ENCODE measurements around the gene TMEM119.
"Not testable (repeated sequence)": the region's sequence is repeated elsewhere in the genome, so short reads cannot be mapped to it uniquely, and the experiment has no call there.

Gene TMEM119

DNA sequence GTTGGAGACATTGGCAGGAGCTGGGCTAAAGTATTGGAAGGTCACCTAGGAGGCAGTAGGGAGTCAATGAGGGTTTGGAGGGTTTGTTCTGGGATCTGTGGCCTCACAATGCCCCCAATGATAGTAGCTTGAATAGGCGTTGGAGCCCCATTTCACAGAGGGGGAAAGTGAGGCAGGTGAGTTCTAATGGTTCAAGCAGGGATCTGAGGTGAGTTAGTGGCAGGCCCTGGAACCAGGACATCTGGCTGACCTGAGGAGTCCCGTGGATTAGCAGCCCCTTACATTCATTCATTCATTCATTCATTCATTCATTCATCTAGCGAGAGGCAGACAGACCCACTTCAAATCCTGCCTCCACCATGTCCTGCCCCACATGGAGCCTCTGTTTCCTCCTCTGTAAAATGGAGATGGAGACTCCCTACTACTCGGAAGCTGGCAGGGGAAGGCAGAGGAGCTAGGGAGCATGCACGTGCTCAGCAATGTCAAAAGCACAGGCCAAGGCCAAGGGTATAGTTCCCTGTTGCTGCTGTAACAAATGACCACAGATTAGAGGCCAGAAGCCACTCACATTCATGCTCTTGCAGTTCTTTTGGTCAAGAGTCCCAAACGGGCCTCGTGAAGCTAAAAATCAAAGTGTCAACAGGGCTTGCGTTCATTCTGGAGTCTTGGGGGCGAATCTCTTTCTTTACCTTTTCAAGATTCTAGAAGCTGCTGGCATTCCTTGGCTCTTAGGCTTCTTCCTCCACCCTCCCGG, 2.2 kb upstream of the TMEM119 start:
- no peak for DNase-seq

DNA sequence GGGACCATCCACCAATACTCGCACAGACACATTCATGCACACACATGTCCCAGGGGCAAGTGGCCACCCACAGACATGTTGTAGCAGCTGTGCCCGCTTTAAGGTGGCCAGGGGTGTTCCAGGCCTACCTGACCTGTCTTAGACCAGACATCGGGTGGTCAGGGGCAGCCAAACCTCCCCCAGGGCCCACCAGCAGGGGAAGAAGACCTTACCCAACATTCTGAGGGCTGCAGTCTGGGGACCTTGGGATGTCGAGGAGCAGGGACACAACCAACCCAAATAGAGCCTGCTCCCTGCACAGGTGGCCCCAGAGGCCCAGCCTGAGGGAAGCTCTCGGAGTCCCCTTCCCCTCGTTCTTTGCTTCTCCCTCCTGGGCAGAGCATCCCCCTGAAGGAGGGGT, 1.7 kb upstream of the TMEM119 start:
- DNase-seq: no peak

- no peak for DNase-seq
Observed at GRCh38 chr12:108598553-108599250, 818 bp upstream of the TMEM119 start.

DNA sequence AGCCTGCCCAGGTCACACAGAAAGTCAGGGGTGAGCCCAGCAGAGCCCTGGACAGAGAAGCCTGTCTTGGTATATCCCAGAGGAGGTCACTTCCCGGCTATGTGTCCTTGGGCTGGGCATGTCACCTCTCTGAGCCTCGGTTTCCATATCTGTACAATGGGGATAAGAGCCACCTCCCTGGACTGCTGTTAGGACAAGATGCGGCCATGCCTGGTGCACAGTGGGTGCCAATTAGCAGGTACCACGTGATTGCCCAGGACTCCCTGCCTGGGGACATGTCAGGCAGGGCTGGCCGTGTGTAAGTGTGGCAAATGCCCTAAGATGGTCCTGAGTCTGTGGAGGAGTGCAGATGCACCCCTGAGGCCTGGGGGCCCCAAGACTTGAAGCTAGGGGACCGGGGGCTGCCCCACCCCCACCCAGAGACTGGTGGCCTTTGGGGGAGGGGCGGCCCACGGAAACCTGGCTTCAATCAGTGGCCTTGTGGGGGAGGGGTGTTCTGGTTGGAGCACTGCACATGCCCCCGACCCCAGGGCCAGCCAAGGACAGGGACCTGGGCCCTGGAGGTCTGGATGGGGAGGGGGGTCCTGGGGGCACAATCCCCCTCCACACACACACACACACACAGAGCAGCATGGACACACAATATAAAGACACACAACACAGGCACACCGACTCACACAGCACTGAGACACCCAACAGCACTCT, 878 bp downstream of the TMEM119 start:
- DNase-seq: no peak

GRCh38 chr12:108595711-108596647, 1.9 kb downstream of the TMEM119 start:
- no peak for DNase-seq

DNA sequence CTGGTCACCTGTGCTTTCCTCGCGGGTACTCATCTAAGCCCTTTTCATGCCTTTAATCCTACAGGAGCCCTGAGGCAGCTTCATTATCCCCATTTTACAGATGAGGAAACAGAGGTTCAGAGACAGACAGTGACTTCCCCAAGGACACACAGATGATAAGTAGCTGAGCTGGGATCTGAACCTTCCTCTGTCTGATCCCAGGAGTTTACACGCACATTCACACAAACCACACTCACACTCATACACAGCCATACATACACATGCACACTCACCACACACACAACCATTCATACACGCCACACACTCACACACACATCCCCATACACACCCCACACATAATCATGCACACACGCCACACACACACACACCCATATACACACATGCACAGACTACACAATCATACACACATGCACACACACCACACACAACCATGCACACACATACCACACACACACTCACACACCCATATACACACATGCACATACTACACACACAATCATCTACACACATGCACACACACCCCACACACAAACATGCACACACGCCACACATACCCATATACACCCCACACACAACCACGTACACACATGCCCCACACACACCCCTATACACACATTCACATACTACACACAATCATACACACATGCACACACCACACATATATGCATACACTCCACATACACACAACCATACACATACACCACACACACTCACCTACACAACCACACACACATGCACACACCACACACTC, 2.7 kb downstream of the TMEM119 start:
- no peak for DNase-seq

GRCh38 chr12:108594323-108594903, 3.5 kb downstream of the TMEM119 start:
- DNase-seq: no peak

- no peak for DNase-seq
Observed at GRCh38 chr12:108592033-108592909, 5.6 kb downstream of the TMEM119 start.

DNA sequence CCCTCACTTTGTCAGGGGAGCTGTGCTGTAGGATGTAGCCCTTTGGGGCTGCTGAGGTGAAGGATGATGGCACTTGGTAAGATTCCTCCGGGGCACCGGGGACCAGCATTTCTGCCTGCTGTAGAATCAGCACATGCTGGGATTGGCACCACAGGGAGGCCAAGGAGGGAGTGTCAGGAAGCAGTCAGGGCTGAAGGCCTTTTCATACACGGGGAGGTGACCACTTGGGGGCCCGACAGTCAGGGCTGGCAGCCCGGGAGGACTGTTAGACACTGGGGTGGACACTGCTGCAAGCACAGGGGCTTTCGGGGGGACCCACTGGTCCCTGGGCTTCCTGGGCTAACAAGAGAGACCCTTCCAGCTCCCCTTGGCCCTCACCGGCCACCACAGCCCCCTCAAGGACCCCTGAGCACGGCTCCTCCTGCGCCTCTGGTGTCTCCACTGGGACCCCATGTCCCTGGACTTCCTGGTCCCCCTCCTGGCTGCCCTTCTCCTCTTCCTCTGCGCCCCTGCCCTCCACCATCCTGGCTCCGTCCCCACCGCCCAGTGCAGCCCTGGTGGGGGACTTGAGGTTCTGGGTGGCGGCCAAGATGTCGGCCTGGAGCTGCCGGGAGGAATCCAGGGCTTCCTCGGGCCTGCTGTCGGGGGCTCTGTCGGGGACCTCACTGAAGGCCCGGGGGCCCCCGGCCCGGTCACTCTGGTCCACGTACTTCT, 6.5 kb downstream of the TMEM119 start:
- no peak for DNase-seq

- DNase-seq: not testable (repeated sequence)
Observed at GRCh38 chr12:108590463-108590862, 7.4 kb downstream of the TMEM119 start.

GRCh38 chr12:108589840-108590229, 8.0 kb downstream of the TMEM119 start:
- DNase-seq: no peak

DNA sequence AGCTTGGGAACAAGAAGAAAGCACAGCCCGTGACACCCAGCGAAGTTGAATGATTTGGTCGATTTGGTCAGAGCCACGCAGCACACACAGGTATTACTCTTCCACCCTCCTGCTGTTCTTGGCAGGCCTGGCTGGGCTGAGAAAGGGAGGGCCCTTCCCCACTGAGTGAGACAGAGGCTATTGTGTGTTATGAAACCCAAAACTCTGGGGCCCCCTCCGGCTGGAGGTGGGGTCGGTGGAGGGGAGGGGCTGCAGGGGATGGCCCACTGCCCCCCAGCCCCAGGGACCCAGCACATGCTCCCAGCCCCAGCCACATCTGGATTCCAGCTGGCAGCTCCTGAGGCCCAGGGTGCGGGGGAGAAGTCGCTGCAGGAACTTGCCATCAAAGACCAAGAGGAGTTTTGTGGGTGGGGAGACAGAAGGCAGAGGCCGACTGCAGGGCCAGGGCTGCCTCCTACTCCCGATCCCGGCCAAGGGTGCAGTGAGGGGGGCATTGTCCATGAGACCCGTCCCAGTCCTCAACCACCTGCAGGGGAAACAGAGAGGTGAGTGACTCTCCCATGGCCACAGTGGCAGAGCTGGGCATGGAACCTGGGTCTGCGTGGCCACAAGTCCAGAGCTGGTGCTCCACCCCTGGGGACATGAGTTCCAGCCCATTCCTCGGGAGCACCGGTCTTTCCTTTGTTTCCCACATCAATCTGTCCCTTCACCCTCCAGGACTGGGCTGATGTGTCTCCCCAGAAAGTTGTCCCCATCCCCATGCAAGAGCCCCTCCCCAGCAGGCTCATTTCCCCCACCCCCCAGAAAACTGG, 8.7 kb downstream of the TMEM119 start:
- peak; percentile 82 for DNase-seq

DNA sequence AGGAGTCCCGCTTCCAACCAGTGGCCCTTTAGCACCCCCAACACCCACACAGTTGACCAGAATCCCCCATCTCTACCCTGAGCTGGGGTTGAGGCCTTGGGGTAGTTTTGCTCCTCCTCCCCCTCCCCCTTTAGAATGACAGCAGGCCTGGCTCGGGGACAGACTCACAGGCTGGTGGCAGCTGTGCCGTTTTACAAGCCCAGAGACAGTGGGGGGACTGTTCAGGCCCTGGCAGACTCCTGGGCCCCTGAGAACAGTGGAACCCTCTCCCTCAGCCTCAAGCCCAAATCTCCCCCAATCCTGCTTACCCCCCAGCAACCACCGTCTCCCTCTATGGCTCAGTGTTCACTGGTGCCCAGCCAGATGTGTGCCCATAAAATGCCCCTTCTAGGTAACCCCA, 10.1 kb downstream of the TMEM119 start:
- DNase-seq: no peak

- DNase-seq: no peak
Observed at GRCh38 chr12:108586306-108586705, 11.6 kb downstream of the TMEM119 start.

DNA sequence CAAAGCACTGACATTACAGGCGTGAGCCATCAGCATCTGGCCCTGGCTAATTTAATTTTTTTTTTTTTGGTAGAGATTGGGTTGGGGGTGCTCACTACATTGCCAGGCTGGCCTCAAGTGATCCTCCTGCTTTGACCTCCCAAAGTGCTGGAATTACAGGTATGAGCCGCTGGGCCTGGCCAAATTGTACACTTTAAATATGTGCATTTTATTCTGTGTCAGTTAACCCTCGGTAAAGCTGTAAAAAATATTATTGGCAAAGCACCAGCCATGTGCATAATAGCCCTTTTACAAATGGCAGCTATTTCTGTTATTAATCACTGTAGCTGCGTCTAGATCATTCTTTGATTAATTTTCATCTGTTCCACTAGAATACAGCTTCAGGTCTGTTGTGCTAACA, 12.0 kb downstream of the TMEM119 start:
- peak; percentile 63 for DNase-seq

DNA sequence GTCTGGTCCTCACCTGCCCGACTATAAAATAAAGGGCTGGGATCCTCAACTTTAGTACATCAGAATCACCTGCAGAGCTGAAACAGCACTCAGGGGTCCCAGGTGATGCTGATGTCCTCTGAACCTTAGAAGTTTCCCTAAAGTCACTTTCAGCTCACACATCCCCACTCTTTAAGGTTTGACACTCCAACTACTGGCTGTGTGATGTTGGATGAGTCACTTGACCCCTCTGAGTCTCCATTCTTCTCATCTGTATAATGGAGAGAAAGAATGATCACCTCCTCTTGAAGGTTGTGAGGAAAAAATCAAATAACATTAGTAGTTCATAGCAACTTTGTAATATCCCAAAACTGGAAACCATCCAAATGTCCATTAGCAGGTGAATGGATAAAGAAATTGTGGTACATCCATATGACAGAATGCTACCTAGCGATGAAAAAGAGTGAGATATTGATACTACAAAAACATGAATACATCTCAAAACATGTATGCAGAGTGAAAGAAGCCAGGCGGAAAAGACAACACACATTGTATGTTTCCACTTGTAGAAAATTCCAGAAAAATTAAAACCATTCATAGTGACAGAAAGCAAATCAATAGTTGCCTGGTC, 13.3 kb downstream of the TMEM119 start:
- no peak for DNase-seq

GRCh38 chr12:108583991-108584390, 13.9 kb downstream of the TMEM119 start:
- DNase-seq: no peak
